Keratinocyte (primary cell): ENCODE measurements around the gene ANKS1B. TPM values are rescaled to one million over a fixed set of nuclear protein-coding genes. Genes with fewer than 3 reads are reported as not detected.

Experiments used
- DNase-seq: peaks from one replicate; pipeline ENCODE4 v3.0.0-alpha.2; 2011; ENCODE audit warnings: low read depth, missing footprints, low spot score
- FAIRE-seq: peaks from 2 replicates; lab custom pipeline; 2011; peaks lifted over from hg19 to GRCh38; lab: Jason Lieb, UNC
- H2AFZ ChIP-seq: 2 replicates; pipeline ENCODE4 v1.6.0; 2012; ENCODE audit warnings: low read length, control low read depth, inconsistent platforms; ENCODE audit not compliant: control insufficient read depth
- H3K27ac ChIP-seq: 2 replicates; pipeline ENCODE4 v1.5.1; 2011; ENCODE audit warnings: low read length; ENCODE audit not compliant: control insufficient read depth, insufficient read depth
- H3K27me3 ChIP-seq: 3 replicates; pipeline ENCODE4 v1.6.0; 2011; ENCODE audit warnings: low read length; ENCODE audit not compliant: control insufficient read depth, insufficient read depth; ENCODE audit errors: extremely low read depth
- H3K36me3 ChIP-seq, 2 experiments: 2 replicates in 1 of 2; 3 replicates in 1 of 2; pipeline ENCODE4 v1.5.1; 2011; ENCODE audit warnings: low read length in 2 of 2, mild to moderate bottlenecking in 1 of 2; ENCODE audit not compliant: control insufficient read depth in 2 of 2, insufficient read depth in 2 of 2; ENCODE audit errors: extremely low read depth in 1 of 2
- H3K4me1 ChIP-seq: 3 replicates; pipeline ENCODE4 v1.5.1; 2011; ENCODE audit warnings: low read length; ENCODE audit not compliant: control insufficient read depth, insufficient read depth; ENCODE audit errors: extremely low read depth
- H3K4me2 ChIP-seq: 3 replicates; pipeline ENCODE4 v1.6.0; 2011; ENCODE audit warnings: low read depth, low read length; ENCODE audit not compliant: control insufficient read depth, insufficient read depth; ENCODE audit errors: extremely low read depth
- H3K4me3 ChIP-seq, 3 experiments: fragments of 200-600 bp in 1 of 3; sonication (generic) in 1 of 3; 2 replicates in 2 of 3; 3 replicates in 1 of 3; pipeline ENCODE4 v1.5.1; 2011 to 2016; ENCODE audit warnings: low read length in 3 of 3, mild to moderate bottlenecking in 3 of 3, control low read depth in 2 of 3, inconsistent platforms in 1 of 3, low read depth in 1 of 3, mixed read lengths in 1 of 3, mixed run types in 1 of 3, moderate library complexity in 1 of 3; ENCODE audit not compliant: control insufficient read depth in 2 of 3, insufficient read depth in 2 of 3; ENCODE audit errors: extremely low read depth in 1 of 3
- H3K79me2 ChIP-seq: 2 replicates; pipeline ENCODE4 v1.6.0; 2012; ENCODE audit warnings: low read length; ENCODE audit not compliant: control insufficient read depth, insufficient read depth
- H3K9ac ChIP-seq: 3 replicates; pipeline ENCODE4 v1.6.0; 2011; ENCODE audit warnings: low read length; ENCODE audit not compliant: control insufficient read depth, insufficient read depth; ENCODE audit errors: extremely low read depth
- H3K9me1 ChIP-seq: 3 replicates; pipeline ENCODE4 v1.6.0; 2011; ENCODE audit warnings: low read length; ENCODE audit not compliant: control insufficient read depth, insufficient read depth; ENCODE audit errors: extremely low read depth
- H3K9me3 ChIP-seq: 2 replicates; pipeline ENCODE4 v1.5.1; 2012; ENCODE audit warnings: low read depth, low read length; ENCODE audit not compliant: control insufficient read depth
- H4K20me1 ChIP-seq: 3 replicates; pipeline ENCODE4 v1.6.0; 2011; ENCODE audit warnings: low read length; ENCODE audit not compliant: control insufficient read depth, insufficient read depth; ENCODE audit errors: extremely low read depth
- EZH2 ChIP-seq: IDR thresholded peaks from one replicate; pipeline ENCODE4 v1.6.1; 2012; ENCODE audit warnings: inconsistent platforms, mild to moderate bottlenecking, low read length, moderate library complexity
- dilution Hi-C: fragments of 300-500 bp; cut with MboI; formaldehyde crosslinking; loops from one replicate; pipeline ENCODE4 v1.7.0; 2020; ENCODE audit warnings: low sequenced_read_pairs; ENCODE audit not compliant: extremely low pct_ligation_motif_present
- polyA plus RNA-seq, 5 experiments: library from polyadenylated mRNA; depleted of rRNA in 3 of 5; stranded (reverse) in 3 of 5; stranded (forward) in 1 of 5; unstranded in 1 of 5; fragments of >200 nt; gene quantifications; 1 replicate in 1 of 5; 2 replicates in 3 of 5; 3 replicates in 1 of 5; pipeline versions ENCODE4 v1.2.1 to v1.2.3, GENCODE V29; 2011 to 2012; ENCODE audit warnings: missing spikeins in 2 of 5, low read depth in 1 of 5, low replicate concordance in 1 of 5
- TF ChIP-seq, protein P1 (sequence below), 3 experiments: IDR thresholded peaks in 1 of 3; conservative IDR thresholded peaks in 1 of 3; optimal IDR thresholded peaks in 1 of 3; 2 replicates in 2 of 3; 3 replicates in 1 of 3; pipeline versions ENCODE3 to v1.5.1; 2011; ENCODE audit warnings: low read length in 3 of 3, mild to moderate bottlenecking in 3 of 3, moderate library complexity in 2 of 3, control low read depth in 1 of 3, inconsistent platforms in 1 of 3; ENCODE audit not compliant: insufficient read depth in 2 of 3; ENCODE audit errors: extremely low read depth in 1 of 3

Gene ANKS1B
- polyA plus RNA-seq, 1 donor (not counting 4 experiments of a cell fraction or from before 2014, with no cell fraction given): not detected

DNA sequence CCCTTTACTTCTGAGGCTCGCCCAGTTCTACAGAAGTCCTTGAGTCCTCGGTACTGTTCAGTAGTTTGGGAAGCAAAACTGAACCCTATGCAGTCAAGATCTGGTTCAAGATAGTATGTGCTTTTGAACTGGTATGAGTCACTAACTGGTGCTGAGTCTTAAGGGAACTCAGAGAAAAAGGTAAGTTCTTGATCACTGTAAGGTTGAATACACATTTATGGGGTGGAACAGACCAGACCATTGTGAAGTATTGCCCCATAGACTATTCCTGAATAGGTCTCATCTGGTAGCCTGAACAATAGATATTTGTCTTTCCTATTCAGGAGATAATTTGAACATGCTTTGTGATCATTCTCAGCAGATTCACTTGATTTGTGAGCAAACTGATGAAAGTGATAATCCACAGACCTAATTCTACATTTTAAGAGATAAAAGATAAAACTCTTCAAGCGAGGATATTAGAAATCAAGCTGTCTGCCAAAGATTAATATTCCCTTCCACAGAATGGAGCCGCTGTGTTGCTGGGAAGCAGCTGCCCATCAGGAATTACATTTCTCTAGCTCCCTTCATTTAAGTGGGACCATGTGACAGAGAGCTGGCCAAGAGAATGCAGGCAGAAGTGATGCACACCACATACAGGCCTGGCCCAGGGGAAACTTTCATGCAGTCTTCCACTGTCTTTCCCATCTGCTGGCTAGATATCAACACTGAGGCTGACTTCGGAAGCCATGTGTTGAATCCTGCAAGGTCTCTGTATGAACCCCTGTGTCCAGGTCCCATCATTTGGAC, 707.0 kb downstream of the ANKS1B start:
- no peaks in the 10 kb centered on the region for H3K9me3 ChIP-seq
- H3K79me2 ChIP-seq: no peaks in the 10 kb centered on the region
- H3K9me1 ChIP-seq: no peaks in the 10 kb centered on the region
- no peak for DNase-seq
- H3K36me3 ChIP-seq: no peaks in the 10 kb centered on the region
- dilution Hi-C loops: no loop called here
- no peak for FAIRE-seq
- no peak overlapping the region for H2AFZ ChIP-seq
- no peak overlapping the region for H3K4me2 ChIP-seq
- H3K9ac ChIP-seq: no peak overlapping the region
- H3K4me3 ChIP-seq: no peak overlapping the region
- no peaks in the 10 kb centered on the region for H3K4me1 ChIP-seq
- H3K27me3 ChIP-seq: no peaks in the 10 kb centered on the region
- TF ChIP-seq, protein P1, sequence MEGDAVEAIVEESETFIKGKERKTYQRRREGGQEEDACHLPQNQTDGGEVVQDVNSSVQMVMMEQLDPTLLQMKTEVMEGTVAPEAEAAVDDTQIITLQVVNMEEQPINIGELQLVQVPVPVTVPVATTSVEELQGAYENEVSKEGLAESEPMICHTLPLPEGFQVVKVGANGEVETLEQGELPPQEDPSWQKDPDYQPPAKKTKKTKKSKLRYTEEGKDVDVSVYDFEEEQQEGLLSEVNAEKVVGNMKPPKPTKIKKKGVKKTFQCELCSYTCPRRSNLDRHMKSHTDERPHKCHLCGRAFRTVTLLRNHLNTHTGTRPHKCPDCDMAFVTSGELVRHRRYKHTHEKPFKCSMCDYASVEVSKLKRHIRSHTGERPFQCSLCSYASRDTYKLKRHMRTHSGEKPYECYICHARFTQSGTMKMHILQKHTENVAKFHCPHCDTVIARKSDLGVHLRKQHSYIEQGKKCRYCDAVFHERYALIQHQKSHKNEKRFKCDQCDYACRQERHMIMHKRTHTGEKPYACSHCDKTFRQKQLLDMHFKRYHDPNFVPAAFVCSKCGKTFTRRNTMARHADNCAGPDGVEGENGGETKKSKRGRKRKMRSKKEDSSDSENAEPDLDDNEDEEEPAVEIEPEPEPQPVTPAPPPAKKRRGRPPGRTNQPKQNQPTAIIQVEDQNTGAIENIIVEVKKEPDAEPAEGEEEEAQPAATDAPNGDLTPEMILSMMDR (optimal IDR thresholded peaks at IDR 0.05 in 1 of 3, IDR thresholded peaks at IDR 0.05 in 1 of 3, conservative IDR thresholded peaks at IDR 0.05 in 1 of 3; ENCODE audit: extremely low read depth in 1 of 3, insufficient read depth in 2 of 3, low read length in 3 of 3): no peak
- no peak for TF ChIP-seq EZH2
- H4K20me1 ChIP-seq: no peaks in the 10 kb centered on the region
- H3K27ac ChIP-seq: no peak overlapping the region

DNA sequence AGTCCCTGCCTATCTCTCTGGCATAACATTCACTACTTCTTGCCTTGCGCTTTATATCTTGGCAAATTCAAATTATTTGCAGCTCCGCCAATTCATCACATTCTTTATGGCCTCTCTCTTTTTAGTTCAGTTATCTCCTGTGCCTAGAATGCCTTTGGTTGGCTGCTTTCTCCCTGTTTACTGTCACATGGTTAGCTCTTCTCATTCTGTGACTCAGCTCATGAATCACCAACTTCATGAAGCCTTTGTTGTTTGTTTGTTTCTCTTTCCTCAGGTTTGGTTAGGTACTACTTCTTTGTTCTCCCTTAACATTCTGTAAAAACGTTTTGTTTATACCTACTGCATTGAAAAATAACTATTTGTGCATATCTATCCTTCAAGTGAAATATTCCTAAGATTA, 713.7 kb downstream of the ANKS1B start:
- Histone ChIP-seq H3K9ac (no peak overlapping the region), H3K27me3 (no peaks in the 10 kb centered on the region), H2AFZ (no peak overlapping the region), H3K4me3 (no peak overlapping the region), H3K9me1 (no peaks in the 10 kb centered on the region), H3K27ac (no peak overlapping the region), H4K20me1 (no peaks in the 10 kb centered on the region), H3K36me3 (no peaks in the 10 kb centered on the region), H3K9me3 (no peaks in the 10 kb centered on the region), H3K4me2 (no peak overlapping the region), H3K4me1 (no peaks in the 10 kb centered on the region), H3K79me2 (no peaks in the 10 kb centered on the region)
- TF ChIP-seq EZH2: no peak
- TF ChIP-seq, protein P1 (optimal IDR thresholded peaks at IDR 0.05 in 1 of 3, IDR thresholded peaks at IDR 0.05 in 1 of 3, conservative IDR thresholded peaks at IDR 0.05 in 1 of 3; ENCODE audit: extremely low read depth in 1 of 3, insufficient read depth in 2 of 3, low read length in 3 of 3): no peak
- FAIRE-seq (no peak), DNase-seq (no peak)
- dilution Hi-C loops: no loop called here
